K562 (cell line): ENCODE results near the gene PAFAH1B2. TPM values are rescaled to one million over a fixed set of nuclear protein-coding genes. Genes with fewer than 3 reads are reported as not detected.

ENCODE experiments used
- BACH1 ChIP-seq: fragments of 200-800 bp; sonication (Bioruptor generic); IDR thresholded peaks from 2 replicates; pipeline ENCODE4 v1.6.1; 2016; ENCODE audit warnings: missing genetic modification characterization, missing compliant biosample characterization
- CBFA2T3 ChIP-seq: fragments of 450-650 bp; IDR thresholded peaks from 2 replicates; pipeline ENCODE4 v1.6.1; 2017
- ESRRA ChIP-seq: fragments of 450-650 bp; IDR thresholded peaks from 2 replicates; pipeline ENCODE4 v1.6.1; 2014; ENCODE audit warnings: low read depth, mild to moderate bottlenecking, moderate library complexity, borderline replicate concordance
- ETS2 ChIP-seq: IDR thresholded peaks from 2 replicates; pipeline ENCODE4 v1.6.1; 2016; ENCODE audit warnings: borderline replicate concordance, missing genetic modification characterization, mild to moderate bottlenecking, moderate library complexity, missing compliant biosample characterization; ENCODE audit not compliant: poor library complexity, severe bottlenecking
- HDAC3 ChIP-seq: fragments of 450-650 bp; IDR thresholded peaks from 2 replicates; pipeline ENCODE4 v1.6.1; 2018; ENCODE audit warnings: borderline replicate concordance, mild to moderate bottlenecking, moderate library complexity; ENCODE audit not compliant: partially characterized antibody
- MECOM ChIP-seq: fragments of 250-450 bp; sonication (Bioruptor Pico); IDR thresholded peaks from 2 replicates; pipeline ENCODE4 v1.8.0; 2022; ENCODE audit warnings: inconsistent platforms
- NFIC ChIP-seq: fragments of 450-650 bp; IDR thresholded peaks from 2 replicates; pipeline ENCODE4 v1.6.1; 2017; ENCODE audit warnings: mild to moderate bottlenecking, inconsistent platforms
- PCBP1 ChIP-seq: fragments of 200-400 bp; formaldehyde crosslinking; IDR thresholded peaks from 2 replicates; pipeline ENCODE4 v1.6.1; 2018; ENCODE audit warnings: mild to moderate bottlenecking, low read depth, low read length; ENCODE audit not compliant: poor library complexity, severe bottlenecking
- PHF21A ChIP-seq: fragments of 450-650 bp; IDR thresholded peaks from 2 replicates; pipeline ENCODE4 v1.6.1; 2017; ENCODE audit warnings: low read depth, borderline replicate concordance
- POLR2AphosphoS2 ChIP-seq: IDR thresholded peaks from 2 replicates; pipeline ENCODE4 v1.6.1; 2012; ENCODE audit warnings: low read length, improper control_type of control experiment
- PRPF4 ChIP-seq: fragments of 200-400 bp; formaldehyde crosslinking; IDR thresholded peaks from one replicate; pipeline ENCODE4 v1.6.1; 2017; ENCODE audit warnings: low read length, low read depth, mild to moderate bottlenecking; ENCODE audit not compliant: insufficient read depth, poor library complexity, severe bottlenecking
- PTBP1 ChIP-seq: fragments of 200-400 bp; formaldehyde crosslinking; IDR thresholded peaks from 2 replicates; pipeline ENCODE4 v1.6.1; 2017; ENCODE audit warnings: low read depth, low read length
- RB1 ChIP-seq: fragments of 450-650 bp; IDR thresholded peaks from 2 replicates; pipeline ENCODE4 v1.6.1; 2017; ENCODE audit warnings: low read depth, mild to moderate bottlenecking
- RFX5 ChIP-seq: IDR thresholded peaks from 2 replicates; pipeline ENCODE4 v1.6.1; 2011; ENCODE audit warnings: low read depth, mild to moderate bottlenecking, improper control_type of control experiment, low read length
- TRIM24 ChIP-seq, 2 experiments: fragments of 450-650 bp; IDR thresholded peaks; 2 replicates each; pipeline ENCODE4 v1.6.1; 2016
- ZFPM2 ChIP-seq: fragments of 250-450 bp; sonication (Bioruptor Pico); IDR thresholded peaks from 2 replicates; pipeline ENCODE4 v1.5.1; 2022; ENCODE audit warnings: mild to moderate bottlenecking
- ZNF133 ChIP-seq: fragments of 250-450 bp; sonication (Bioruptor Pico); IDR thresholded peaks from 2 replicates; pipeline ENCODE4 v1.4.0; 2020; ENCODE audit warnings: mild to moderate bottlenecking
- ZNF175 ChIP-seq: fragments of 200-800 bp; sonication (Bioruptor generic); IDR thresholded peaks from 2 replicates; pipeline ENCODE4 v1.6.1; 2016; ENCODE audit warnings: low read depth, mild to moderate bottlenecking, missing genetic modification characterization, missing compliant biosample characterization
- ZNF717 ChIP-seq: fragments of 250-450 bp; sonication (Bioruptor Pico); IDR thresholded peaks from 2 replicates; pipeline ENCODE4 v1.5.0; 2021
- ZNF764 ChIP-seq: fragments of 250-450 bp; sonication (Bioruptor Pico); IDR thresholded peaks from 2 replicates; pipeline ENCODE4 v1.4.0; 2020; ENCODE audit warnings: low read depth, mild to moderate bottlenecking, moderate library complexity
- ZNF766 ChIP-seq: fragments of 200-800 bp; sonication (Bioruptor generic); conservative IDR thresholded peaks from 2 replicates; pipeline ENCODE4 v1.6.1; 2016; ENCODE audit warnings: missing genetic modification characterization, missing compliant biosample characterization
- ZNF778 ChIP-seq: fragments of 450-650 bp; formaldehyde crosslinking; IDR thresholded peaks from 2 replicates; pipeline ENCODE4 v1.4.0; 2020; ENCODE audit warnings: mild to moderate bottlenecking, moderate library complexity
- polyA plus RNA-seq, 8 experiments: library from polyadenylated mRNA; depleted of rRNA in 4 of 8; stranded (reverse) in 5 of 8; unstranded in 3 of 8; fragments of >200 nt; fragmentation: Nextera tagmentation in 2 of 8; fragmentation: Illumina TruSeq in 1 of 8; extraction: Ambion mirVana in 2 of 8; extraction: Trizol in 1 of 8; gene quantifications; 2 replicates each; pipeline versions ENCODE4 v1.2.1 to v1.2.3, GENCODE V29; 2011 to 2014; ENCODE audit warnings: inconsistent platforms in 1 of 8, missing spikeins in 1 of 8
- total RNA-seq, 7 experiments: library from RNA; depleted of rRNA in 6 of 7; stranded (reverse); fragments of >200 nt in 6 of 7; fragmentation: Illumina TruSeq in 2 of 7; extraction: Trizol in 2 of 7; gene quantifications; 2 replicates each; pipeline versions ENCODE4 v1.2.1 to v1.2.3, GENCODE V29; 2011 to 2021; ENCODE audit warnings: low replicate concordance in 1 of 7
- TF ChIP-seq, protein P1 (sequence below): sonication (generic); formaldehyde crosslinking; IDR thresholded peaks from 2 replicates; pipeline ENCODE4 v1.8.1; 2023; ENCODE audit warnings: mild to moderate bottlenecking, missing genetic modification reagents
- TF ChIP-seq, protein P2 (sequence below): fragments of 450-650 bp; IDR thresholded peaks from 2 replicates; pipeline ENCODE4 v1.6.1; 2016
- TF ChIP-seq, protein P3 (sequence below): sonication (generic); formaldehyde crosslinking; IDR thresholded peaks from 2 replicates; pipeline ENCODE4 v1.8.0; 2023; ENCODE audit warnings: mild to moderate bottlenecking, missing genetic modification reagents
- TF ChIP-seq, protein P4 (sequence below), 2 experiments: fragments of 450-650 bp in 1 of 2; sonication (generic) in 1 of 2; formaldehyde crosslinking in 1 of 2; IDR thresholded peaks in 1 of 2; conservative IDR thresholded peaks in 1 of 2; 2 replicates each; pipeline versions ENCODE4 v1.6.1 to v1.8.1; 2016 to 2023; ENCODE audit warnings: mild to moderate bottlenecking in 2 of 2, moderate library complexity in 2 of 2, inconsistent platforms in 1 of 2, missing genetic modification reagents in 1 of 2

Gene PAFAH1B2
- total and polyA plus RNA-seq, 9 of the 15 experiments (the other 6 are each of a cell fraction or from before 2014, with no cell fraction given) = 27.8 to 94.7 (median 64.9) TPM

DNA sequence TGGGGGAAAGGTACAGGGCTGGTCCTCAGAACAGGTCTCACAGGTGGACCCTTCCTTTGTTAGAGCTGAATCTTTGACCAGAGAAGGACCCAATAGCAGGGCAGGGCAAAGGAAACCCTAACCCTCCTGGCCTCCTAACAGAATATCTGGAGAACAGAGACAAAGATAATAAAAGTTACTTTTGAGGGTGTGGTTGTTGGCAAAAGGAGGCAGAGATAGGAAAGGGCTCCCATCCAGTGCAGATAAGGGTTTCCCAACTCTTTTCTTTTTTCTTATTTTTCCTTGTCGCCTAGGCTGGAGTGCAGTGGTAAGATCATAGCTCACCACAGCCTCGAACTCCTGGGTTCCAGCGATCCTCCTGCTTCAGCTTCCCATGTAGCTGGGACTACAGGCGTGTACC, 75.9 kb downstream of the PAFAH1B2 start (continued):
- TF ChIP-seq ZNF764 (CRISPR knock-in tag) (no peak), RB1 (no peak), ETS2 (no peak), ESRRA (no peak), ZNF175 (CRISPR knock-in tag) (no peak), PTBP1 (no peak), RFX5 (no peak), ZFPM2 (CRISPR knock-in tag) (no peak), POLR2AphosphoS2 (no peak), ZNF766 (CRISPR knock-in tag) (peak; percentile 68; the same call in 1 of the 2 replicates), CBFA2T3 (peak; percentile 84), NFIC (peak; percentile 47; the same call in 1 of the 2 replicates), PCBP1 (no peak), BACH1 (tag) (no peak), PRPF4 (no peak), PHF21A (no peak), TRIM24 (IDR thresholded peaks at IDR 0.05) (peak in 1 of 2 experiments; percentile 66; a peak in 2 of 4 replicates), ZNF133 (CRISPR knock-in tag) (no peak), ZNF717 (no peak), HDAC3 (no peak), ZNF778 (CRISPR knock-in tag) (no peak), MECOM (CRISPR knock-in tag) (0 out of 2 replicates have a peak, but pooled peaks have one; percentile 49)
- TF ChIP-seq, protein P1, sequence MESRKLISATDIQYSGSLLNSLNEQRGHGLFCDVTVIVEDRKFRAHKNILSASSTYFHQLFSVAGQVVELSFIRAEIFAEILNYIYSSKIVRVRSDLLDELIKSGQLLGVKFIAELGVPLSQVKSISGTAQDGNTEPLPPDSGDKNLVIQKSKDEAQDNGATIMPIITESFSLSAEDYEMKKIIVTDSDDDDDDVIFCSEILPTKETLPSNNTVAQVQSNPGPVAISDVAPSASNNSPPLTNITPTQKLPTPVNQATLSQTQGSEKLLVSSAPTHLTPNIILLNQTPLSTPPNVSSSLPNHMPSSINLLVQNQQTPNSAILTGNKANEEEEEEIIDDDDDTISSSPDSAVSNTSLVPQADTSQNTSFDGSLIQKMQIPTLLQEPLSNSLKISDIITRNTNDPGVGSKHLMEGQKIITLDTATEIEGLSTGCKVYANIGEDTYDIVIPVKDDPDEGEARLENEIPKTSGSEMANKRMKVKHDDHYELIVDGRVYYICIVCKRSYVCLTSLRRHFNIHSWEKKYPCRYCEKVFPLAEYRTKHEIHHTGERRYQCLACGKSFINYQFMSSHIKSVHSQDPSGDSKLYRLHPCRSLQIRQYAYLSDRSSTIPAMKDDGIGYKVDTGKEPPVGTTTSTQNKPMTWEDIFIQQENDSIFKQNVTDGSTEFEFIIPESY (CRISPR knock-in tag) = no peak
- TF ChIP-seq, protein P2, sequence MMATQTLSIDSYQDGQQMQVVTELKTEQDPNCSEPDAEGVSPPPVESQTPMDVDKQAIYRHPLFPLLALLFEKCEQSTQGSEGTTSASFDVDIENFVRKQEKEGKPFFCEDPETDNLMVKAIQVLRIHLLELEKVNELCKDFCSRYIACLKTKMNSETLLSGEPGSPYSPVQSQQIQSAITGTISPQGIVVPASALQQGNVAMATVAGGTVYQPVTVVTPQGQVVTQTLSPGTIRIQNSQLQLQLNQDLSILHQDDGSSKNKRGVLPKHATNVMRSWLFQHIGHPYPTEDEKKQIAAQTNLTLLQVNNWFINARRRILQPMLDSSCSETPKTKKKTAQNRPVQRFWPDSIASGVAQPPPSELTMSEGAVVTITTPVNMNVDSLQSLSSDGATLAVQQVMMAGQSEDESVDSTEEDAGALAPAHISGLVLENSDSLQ = no peak
- TF ChIP-seq, protein P3, sequence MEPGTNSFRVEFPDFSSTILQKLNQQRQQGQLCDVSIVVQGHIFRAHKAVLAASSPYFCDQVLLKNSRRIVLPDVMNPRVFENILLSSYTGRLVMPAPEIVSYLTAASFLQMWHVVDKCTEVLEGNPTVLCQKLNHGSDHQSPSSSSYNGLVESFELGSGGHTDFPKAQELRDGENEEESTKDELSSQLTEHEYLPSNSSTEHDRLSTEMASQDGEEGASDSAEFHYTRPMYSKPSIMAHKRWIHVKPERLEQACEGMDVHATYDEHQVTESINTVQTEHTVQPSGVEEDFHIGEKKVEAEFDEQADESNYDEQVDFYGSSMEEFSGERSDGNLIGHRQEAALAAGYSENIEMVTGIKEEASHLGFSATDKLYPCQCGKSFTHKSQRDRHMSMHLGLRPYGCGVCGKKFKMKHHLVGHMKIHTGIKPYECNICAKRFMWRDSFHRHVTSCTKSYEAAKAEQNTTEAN (CRISPR knock-in tag) = no peak
- TF ChIP-seq, protein P4, sequence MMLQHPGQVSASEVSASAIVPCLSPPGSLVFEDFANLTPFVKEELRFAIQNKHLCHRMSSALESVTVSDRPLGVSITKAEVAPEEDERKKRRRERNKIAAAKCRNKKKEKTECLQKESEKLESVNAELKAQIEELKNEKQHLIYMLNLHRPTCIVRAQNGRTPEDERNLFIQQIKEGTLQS (IDR thresholded peaks at IDR 0.05) = no peak
- TF ChIP-seq, protein P4 (CRISPR knock-in tag; conservative IDR thresholded peaks at IDR 0.05) = no peak
